Effector memory CD8-positive, alpha-beta T cell (primary cell): ENCODE measurements around the gene OSBPL9.
A peak's percentile ranks its signal among the peaks of the same experiment; 100 is the strongest.

Experiments used
- ATAC-seq: fragments of 150-1000 bp; cut with Tn5 transposase; replicated peaks from 2 replicates; pipeline ENCODE4 v1.10.0; 2021; ENCODE audit warnings: mild to moderate bottlenecking, moderate library complexity
- DNase-seq, 3 experiments: peaks; one replicate each; pipeline ENCODE4 v3.0.0; 2021
- H3K27ac Mint-ChIP-seq, 2 donors: one replicate each; pipeline ENCODE4 v1.8.0; 2022; ENCODE audit warnings: mild to moderate bottlenecking in 2 of 2, mixed read lengths in 2 of 2, moderate library complexity in 2 of 2
- H3K27me3 Mint-ChIP-seq, 2 donors: one replicate each; pipeline ENCODE4 v1.8.0; 2022; ENCODE audit warnings: mixed read lengths in 2 of 2
- H3K36me3 Mint-ChIP-seq: one replicate; pipeline ENCODE4 v1.8.0; 2022; ENCODE audit warnings: mild to moderate bottlenecking, moderate library complexity, mixed read lengths; ENCODE audit not compliant: insufficient read depth
- H3K4me1 Mint-ChIP-seq, 2 donors: one replicate each; pipeline ENCODE4 v1.8.0; 2022; ENCODE audit warnings: low read depth in 2 of 2, mixed read lengths in 2 of 2
- H3K4me3 Mint-ChIP-seq, 2 donors: one replicate each; pipeline ENCODE4 v1.8.0; 2022; ENCODE audit warnings: mild to moderate bottlenecking in 2 of 2, mixed read lengths in 2 of 2, moderate library complexity in 2 of 2
- H3K9me3 Mint-ChIP-seq, 2 donors: one replicate each; pipeline ENCODE4 v1.8.0; 2022; ENCODE audit warnings: mixed read lengths in 2 of 2

OSBPL9 gene

GRCh38 chr1:51756290-51756689 lies 139.4 kb downstream of the OSBPL9 start:
- H3K36me3 Mint-ChIP-seq = peaks cover 18% of the 10 kb centered on the region
- H3K9me3 Mint-ChIP-seq = peaks cover 0 to 5% of the 10 kb centered on the region in 2 donors
- ATAC-seq (no peak), DNase-seq (no peak)
- no peak overlapping the region for H3K27ac Mint-ChIP-seq
- peaks cover 4 to 19% of the 10 kb centered on the region in 2 donors for H3K4me1 Mint-ChIP-seq
- no peak overlapping the region for H3K4me3 Mint-ChIP-seq
- H3K27me3 Mint-ChIP-seq = no peaks in the 10 kb centered on the region

DNA sequence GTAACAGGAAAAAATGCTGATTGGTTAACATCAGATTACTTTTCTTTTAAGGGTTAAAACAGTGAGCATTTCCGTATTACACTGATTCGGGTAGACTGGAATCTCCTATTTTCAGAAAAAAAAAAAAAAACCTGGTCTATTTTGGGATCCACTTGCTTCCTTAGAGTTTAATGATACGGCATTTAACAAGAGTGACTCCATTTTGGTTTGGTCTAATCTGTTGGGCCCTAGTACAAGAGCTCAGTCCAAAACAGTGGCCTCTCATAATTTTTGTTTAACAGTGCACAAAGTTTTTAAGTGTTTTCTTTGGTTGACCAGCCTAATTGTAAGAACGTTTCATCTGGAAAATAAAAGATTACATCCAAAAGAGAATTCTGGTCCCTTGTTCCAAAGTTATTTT lies 141.4 kb downstream of the OSBPL9 start:
- Mint-ChIP-seq H3K27me3 (no peaks in the 10 kb centered on the region), H3K4me1 (peaks cover 4 to 19% of the 10 kb centered on the region in 2 donors), H3K36me3 (peaks cover 21% of the 10 kb centered on the region), H3K4me3 (no peak overlapping the region), H3K27ac (no peak overlapping the region), H3K9me3 (no peaks in the 10 kb centered on the region)
- ATAC-seq (no peak), DNase-seq (no peak)

- H3K36me3 Mint-ChIP-seq = peaks cover 29% of the 10 kb centered on the region
- peak overlapping the region; percentile 21 to 73 for H3K27ac Mint-ChIP-seq
- DNase-seq (no peak), ATAC-seq (no peak)
- H3K27me3 Mint-ChIP-seq = no peaks in the 10 kb centered on the region
- no peaks in the 10 kb centered on the region for H3K9me3 Mint-ChIP-seq
- H3K4me3 Mint-ChIP-seq = no peak overlapping the region
- H3K4me1 Mint-ChIP-seq = peaks cover 0 to 10% of the 10 kb centered on the region in 2 donors
These were observed 144.0 kb downstream of the OSBPL9 start for GRCh38 chr1:51760872-51761271.

GRCh38 chr1:51761351-51761750 lies 144.5 kb downstream of the OSBPL9 start:
- no peaks in the 10 kb centered on the region for H3K9me3 Mint-ChIP-seq
- H3K27ac Mint-ChIP-seq = peak overlapping the region in 1 of 2 donors; percentile 21
- peaks cover 0 to 10% of the 10 kb centered on the region in 2 donors for H3K4me1 Mint-ChIP-seq
- ATAC-seq (no peak), DNase-seq (no peak)
- H3K36me3 Mint-ChIP-seq = peaks cover 31% of the 10 kb centered on the region
- no peak overlapping the region for H3K4me3 Mint-ChIP-seq
- no peaks in the 10 kb centered on the region for H3K27me3 Mint-ChIP-seq

DNA sequence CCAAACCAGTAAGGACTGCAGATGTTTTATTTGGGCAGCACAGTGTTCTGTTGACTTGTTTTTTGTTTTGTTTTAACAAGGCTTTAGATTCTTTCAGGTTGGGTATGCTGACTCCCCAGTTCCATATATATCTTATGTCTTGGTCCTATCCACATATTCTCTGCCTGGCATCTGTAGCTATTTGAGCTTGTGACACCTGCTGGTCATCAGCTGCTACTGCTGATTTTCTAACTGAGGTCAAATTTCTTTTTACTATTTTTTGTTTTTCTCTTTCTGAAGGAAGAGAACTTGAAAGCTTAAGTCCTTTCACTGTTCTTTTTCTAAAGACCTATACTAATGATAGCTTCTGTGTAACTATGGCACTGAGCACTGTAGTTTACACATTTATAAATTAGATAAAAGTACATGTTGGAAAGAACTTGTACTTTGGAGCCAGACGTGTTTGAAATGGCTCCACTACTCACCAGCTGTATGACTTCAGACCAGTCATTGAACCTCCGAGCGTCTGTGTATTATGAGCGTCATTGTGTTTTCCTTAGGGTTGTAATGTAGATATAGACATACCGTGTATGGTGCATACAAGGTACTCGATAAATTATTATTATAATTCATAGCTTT lies 152.2 kb downstream of the OSBPL9 start:
- DNase-seq = no peak
- peak overlapping the region in 1 of 2 donors; percentile 60 for H3K27ac Mint-ChIP-seq
- peaks cover 11 to 17% of the 10 kb centered on the region in 2 donors for H3K4me1 Mint-ChIP-seq
- no peaks in the 10 kb centered on the region for H3K9me3 Mint-ChIP-seq
- peak; percentile 59 for ATAC-seq
- H3K27me3 Mint-ChIP-seq = no peaks in the 10 kb centered on the region
- H3K36me3 Mint-ChIP-seq = peaks cover 55% of the 10 kb centered on the region
- no peak overlapping the region for H3K4me3 Mint-ChIP-seq

GRCh38 chr1:51776408-51776807 lies 159.5 kb downstream of the OSBPL9 start:
- H3K9me3 Mint-ChIP-seq = no peaks in the 10 kb centered on the region
- DNase-seq (no peak), ATAC-seq (no peak)
- H3K36me3 Mint-ChIP-seq = peaks cover 41% of the 10 kb centered on the region
- no peaks in the 10 kb centered on the region for H3K27me3 Mint-ChIP-seq
- peaks cover 7 to 10% of the 10 kb centered on the region in 2 donors for H3K4me1 Mint-ChIP-seq
- peak overlapping the region in 1 of 2 donors; percentile 68 for H3K27ac Mint-ChIP-seq
- no peak overlapping the region for H3K4me3 Mint-ChIP-seq

DNA sequence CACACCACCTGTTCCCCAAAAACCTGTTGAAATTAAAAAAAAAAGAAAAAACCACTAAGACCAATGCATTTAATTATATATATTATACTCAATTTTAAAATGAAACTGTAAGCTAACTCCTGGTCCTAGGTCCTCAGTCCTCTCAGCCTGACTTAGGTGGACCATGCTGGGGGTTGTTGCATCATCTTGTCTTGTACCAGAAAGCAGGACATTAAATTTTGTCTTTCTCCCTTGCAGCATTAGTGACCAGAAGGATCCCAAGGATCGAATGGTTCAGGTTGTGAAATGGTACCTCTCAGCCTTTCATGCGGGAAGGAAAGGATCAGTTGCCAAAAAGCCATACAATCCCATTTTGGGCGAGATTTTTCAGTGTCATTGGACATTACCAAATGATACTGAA lies 164.0 kb downstream of the OSBPL9 start:
- no peak for DNase-seq
- ATAC-seq = no peak
- Mint-ChIP-seq H3K4me3 (no peak overlapping the region), H3K27me3 (no peaks in the 10 kb centered on the region), H3K4me1 (no peaks in the 10 kb centered on the region), H3K36me3 (peaks cover 24% of the 10 kb centered on the region), H3K9me3 (no peaks in the 10 kb centered on the region), H3K27ac (peak overlapping the region in 1 of 2 donors; percentile 13)

DNA sequence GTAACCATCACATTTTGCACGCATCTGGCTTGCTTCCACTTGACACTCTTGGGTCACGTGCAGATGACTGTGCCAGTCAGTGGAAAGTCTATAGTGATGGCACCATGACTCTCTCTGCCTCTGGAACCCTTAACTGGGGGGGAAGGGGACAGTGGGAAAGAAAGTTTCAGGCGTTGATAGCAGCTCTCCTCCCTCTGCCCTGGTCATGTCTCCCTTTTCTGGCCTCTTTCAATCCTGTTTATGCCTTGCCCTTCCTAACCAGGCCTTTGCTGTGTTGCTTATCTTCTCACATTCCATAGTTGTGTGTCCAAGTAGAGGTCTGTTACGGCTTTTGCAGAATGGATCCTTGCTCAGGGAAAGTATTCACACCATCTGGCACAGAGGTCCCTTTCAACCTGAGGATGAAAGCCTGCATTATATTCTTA lies 168.1 kb downstream of the OSBPL9 start:
- H3K36me3 Mint-ChIP-seq = peaks cover 43% of the 10 kb centered on the region

DNA sequence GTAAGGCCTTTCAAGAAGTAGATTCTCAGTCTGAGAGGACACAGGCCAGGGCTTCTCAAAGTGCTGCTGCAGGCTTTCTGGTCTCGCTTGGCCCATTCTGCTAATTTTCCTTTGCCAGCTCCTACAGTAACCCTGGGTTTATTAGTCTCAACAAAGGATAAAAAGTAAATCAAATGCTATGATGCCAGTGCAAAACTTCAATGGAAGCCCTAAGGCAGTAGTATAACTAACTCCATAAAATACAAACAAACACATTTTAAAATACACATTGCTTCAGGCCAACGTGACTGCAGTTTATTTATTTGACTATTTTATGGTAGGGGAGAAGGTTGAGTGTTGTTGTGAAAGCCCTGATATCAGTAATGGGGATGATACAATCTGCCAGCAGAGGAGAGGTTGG lies 172.0 kb downstream of the OSBPL9 start:
- Mint-ChIP-seq H3K36me3 (peaks cover 60% of the 10 kb centered on the region), H3K27ac (no peak overlapping the region), H3K4me1 (no peaks in the 10 kb centered on the region), H3K9me3 (no peaks in the 10 kb centered on the region), H3K4me3 (no peak overlapping the region), H3K27me3 (no peaks in the 10 kb centered on the region)
- DNase-seq = no peak
- ATAC-seq = no peak

More for the DNA sequence above, 168.1 kb downstream of the OSBPL9 start:
- DNase-seq (no peak), ATAC-seq (no peak)
- Mint-ChIP-seq H3K9me3 (no peaks in the 10 kb centered on the region), H3K4me3 (no peak overlapping the region), H3K27ac (peak overlapping the region in 1 of 2 donors; percentile 39), H3K4me1 (no peaks in the 10 kb centered on the region), H3K27me3 (no peaks in the 10 kb centered on the region)

DNA sequence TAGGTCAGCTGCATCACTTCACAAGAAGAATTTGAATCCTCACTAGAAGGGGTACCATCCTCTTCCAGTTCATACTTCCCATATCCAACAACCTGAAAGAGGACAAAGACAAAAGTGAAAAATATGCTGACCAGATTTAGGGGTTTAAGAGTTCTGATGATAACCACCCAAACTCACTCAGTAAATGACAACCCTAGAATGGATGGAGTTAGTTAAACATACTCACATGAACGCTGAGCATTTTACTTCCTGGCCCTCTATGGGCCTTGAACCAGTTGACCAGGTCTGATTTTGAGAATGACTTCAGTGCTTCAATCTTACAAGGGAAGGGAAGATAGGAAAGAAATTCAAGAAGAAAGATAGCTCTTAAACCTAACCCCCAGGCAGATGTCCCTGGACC lies 172.4 kb downstream of the OSBPL9 start:
- Mint-ChIP-seq H3K36me3 (peaks cover 63% of the 10 kb centered on the region), H3K4me3 (no peak overlapping the region)
- ATAC-seq = no peak

GRCh38 chr1:51790385-51790784 lies 173.5 kb downstream of the OSBPL9 start:
- H3K4me3 Mint-ChIP-seq = no peak overlapping the region
- peak overlapping the region; percentile 27 to 73 for H3K27ac Mint-ChIP-seq
- H3K27me3 Mint-ChIP-seq = no peaks in the 10 kb centered on the region
- H3K4me1 Mint-ChIP-seq = no peaks in the 10 kb centered on the region
- ATAC-seq (no peak), DNase-seq (no peak)
- peaks cover 59% of the 10 kb centered on the region for H3K36me3 Mint-ChIP-seq
- H3K9me3 Mint-ChIP-seq = no peaks in the 10 kb centered on the region

More for the DNA sequence above, 172.4 kb downstream of the OSBPL9 start:
- Mint-ChIP-seq H3K4me1 (no peaks in the 10 kb centered on the region), H3K27ac (no peak overlapping the region), H3K27me3 (no peaks in the 10 kb centered on the region), H3K9me3 (no peaks in the 10 kb centered on the region)
- no peak for DNase-seq

DNA sequence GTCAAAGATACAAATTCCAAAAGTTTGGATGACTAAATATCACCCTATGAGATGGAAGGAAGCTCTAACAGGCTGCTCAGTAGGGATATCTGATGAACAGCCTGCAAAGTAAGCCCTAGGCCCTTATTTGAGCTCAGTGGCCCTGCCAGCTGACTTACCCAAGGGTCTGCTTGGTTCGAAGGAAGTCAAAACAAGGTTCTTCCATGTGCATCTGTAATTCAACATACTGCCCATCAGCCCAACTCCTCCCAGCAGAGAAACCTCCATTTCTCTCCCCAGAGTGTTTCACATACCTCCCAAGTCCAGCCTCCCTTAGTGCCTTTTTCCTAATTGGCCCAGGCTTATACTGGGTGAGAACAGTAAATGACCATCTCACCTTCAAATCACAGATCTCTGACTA lies 175.0 kb downstream of the OSBPL9 start:
- H3K9me3 Mint-ChIP-seq = no peaks in the 10 kb centered on the region
- H3K27me3 Mint-ChIP-seq = no peaks in the 10 kb centered on the region
- ATAC-seq (no peak), DNase-seq (no peak)
- peaks cover 56% of the 10 kb centered on the region for H3K36me3 Mint-ChIP-seq
- H3K4me1 Mint-ChIP-seq = no peaks in the 10 kb centered on the region
- no peak overlapping the region for H3K4me3 Mint-ChIP-seq
- H3K27ac Mint-ChIP-seq = peak overlapping the region; percentile 27 to 73

DNA sequence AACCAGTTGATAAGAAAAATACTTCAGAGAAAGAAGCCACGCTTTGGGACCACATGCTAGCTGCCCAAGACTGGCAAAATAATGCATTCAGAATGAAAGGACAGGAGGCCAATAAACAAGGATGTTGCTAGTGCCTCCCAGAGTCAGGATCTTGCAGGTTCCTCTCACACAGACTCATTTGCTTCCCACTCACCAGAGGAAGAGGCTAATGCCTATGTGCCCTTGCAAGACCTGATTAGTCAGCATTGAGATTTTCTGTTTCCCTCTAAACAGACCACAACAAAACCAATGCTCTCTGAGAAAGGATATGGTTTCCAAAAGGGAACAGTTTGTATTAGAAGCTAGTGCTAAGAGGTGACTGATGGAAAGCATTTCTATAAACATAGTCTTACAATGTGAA lies 176.0 kb downstream of the OSBPL9 start:
- Mint-ChIP-seq H3K27me3 (no peaks in the 10 kb centered on the region), H3K9me3 (no peaks in the 10 kb centered on the region), H3K27ac (peak overlapping the region; percentile 27 to 73), H3K4me1 (peaks cover 0 to 4% of the 10 kb centered on the region in 2 donors), H3K36me3 (peaks cover 55% of the 10 kb centered on the region), H3K4me3 (no peak overlapping the region)
- ATAC-seq = no peak
- DNase-seq = no peak

DNA sequence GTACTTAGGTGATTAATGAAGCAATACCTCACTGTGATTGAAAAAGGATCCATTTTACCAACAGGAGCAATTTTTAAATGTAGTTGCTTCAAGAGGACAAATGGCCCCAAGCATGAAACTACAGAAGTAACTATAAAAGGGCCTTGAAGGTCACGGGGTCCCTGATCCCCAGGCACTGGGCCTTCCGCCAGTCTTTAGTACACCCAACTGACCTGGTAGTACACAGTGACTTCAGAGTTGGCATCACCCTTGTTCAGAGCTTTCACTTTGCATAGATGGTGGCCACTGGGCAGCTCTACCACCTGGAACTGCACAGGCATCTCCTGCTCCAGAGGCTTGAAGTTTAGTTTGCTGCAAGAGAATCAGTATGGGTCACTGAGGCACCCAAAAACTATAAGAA lies 177.4 kb downstream of the OSBPL9 start:
- peak overlapping the region; percentile 73 to 74 for H3K27ac Mint-ChIP-seq

More for the DNA sequence above, 177.4 kb downstream of the OSBPL9 start:
- Mint-ChIP-seq H3K36me3 (peaks cover 48% of the 10 kb centered on the region), H3K4me1 (peaks cover 0 to 4% of the 10 kb centered on the region in 2 donors), H3K9me3 (no peaks in the 10 kb centered on the region), H3K4me3 (no peak overlapping the region), H3K27me3 (no peaks in the 10 kb centered on the region)
- DNase-seq (no peak), ATAC-seq (no peak)
